Measurements from ENCODE around the gene GSTM2.
A peak's percentile ranks its signal among the peaks of the same experiment; 100 is the strongest.
"Not testable (repeated sequence)": the region's sequence is repeated elsewhere in the genome, so short reads cannot be mapped to it uniquely, and the experiment has no call there.

The GSTM2 gene

GRCh38 chr1:109650609-109651008 is 17.2 kb upstream of the GSTM2 start:
- no peak for DNase-seq

DNA sequence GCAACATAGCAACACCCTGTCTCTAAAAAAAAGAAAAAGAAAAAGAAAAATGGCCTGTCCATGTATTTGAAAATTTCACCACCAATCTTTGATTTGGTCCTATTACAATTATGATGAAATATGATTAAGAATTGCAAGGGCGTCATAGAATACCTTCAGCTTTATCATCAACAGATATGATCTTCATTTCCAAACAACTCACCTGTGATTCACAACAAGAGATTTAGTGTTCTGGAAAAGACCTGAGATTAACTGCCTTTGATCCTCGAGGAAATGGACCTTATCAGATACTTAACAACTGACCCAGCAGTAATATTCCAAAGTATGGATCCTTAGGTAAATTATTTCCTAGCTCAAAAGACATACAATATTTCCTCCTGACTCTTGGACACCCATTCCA is 15.5 kb upstream of the GSTM2 start:
- no peak for DNase-seq

- DNase-seq: no peak
These were observed 14.6 kb upstream of the GSTM2 start for GRCh38 chr1:109653306-109653705.

DNA sequence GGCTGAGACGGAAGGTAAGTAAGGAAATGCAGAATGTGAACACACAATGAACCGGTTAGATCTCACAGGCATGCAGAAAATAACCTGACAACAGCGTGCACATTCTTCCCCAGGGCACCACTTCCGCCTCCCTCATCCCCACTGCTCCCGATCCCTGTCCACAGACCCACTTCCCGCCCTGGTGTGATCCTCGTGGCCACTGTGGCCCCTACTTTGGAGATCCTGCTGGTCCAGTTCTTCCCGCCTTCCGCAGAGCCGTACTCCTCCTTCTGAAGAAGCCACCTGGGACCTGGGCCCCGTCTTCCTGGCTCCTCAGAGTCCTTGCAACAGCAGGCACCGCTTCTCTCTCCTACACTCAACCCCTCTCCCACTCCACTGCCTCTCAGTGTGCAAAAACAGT is 13.3 kb upstream of the GSTM2 start:
- no peak for DNase-seq

- peak; percentile 72 for DNase-seq
These were observed 12.0 kb upstream of the GSTM2 start, which contains the start of gene GSTM4 for GRCh38 chr1:109655615-109656519. TSS of gene GSTM4 (plus strand) at chr1:109656099. CDS start at chr1:109656390, 291 bp downstream.

DNA sequence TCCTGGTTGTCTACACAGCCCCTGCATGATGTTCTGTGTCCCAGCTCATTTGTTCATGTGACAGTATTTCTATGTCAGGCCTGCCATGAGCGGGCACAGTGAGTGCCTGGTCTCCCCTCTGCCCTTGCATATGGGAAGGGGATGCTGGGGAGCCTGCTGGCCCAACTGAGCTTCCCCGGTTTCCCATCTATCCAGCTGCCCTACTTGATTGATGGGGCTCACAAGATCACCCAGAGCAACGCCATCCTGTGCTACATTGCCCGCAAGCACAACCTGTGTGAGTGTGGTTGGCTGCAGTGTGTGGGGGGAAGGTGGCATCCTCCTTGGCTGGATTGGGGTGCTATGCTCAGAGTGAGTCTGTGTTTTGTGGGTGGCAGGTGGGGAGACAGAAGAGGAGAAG is 10.5 kb upstream of the GSTM2 start:
- DNase-seq: no peak

DNA sequence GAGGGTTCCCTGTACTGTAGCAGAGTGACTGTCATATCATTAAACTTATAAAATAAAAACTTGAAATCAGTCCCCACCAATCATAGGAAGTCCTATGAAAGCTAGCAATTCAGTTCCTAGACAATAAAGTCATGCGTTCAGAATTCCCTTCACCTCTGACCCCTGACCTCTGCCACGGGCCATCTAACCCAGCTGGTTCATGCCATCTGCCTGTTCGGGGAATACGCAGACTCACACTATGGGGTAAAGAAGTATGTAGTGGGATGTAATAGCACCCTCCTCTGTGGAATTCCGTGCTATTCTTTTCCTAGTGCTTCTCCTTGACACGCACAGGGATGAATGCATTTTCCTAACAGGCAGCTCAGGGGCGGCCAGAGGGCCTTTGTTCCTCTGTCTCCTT is 9.9 kb upstream of the GSTM2 start:
- no peak for DNase-seq

- DNase-seq: no peak
These were observed 9.3 kb upstream of the GSTM2 start for GRCh38 chr1:109658533-109659042.

DNA sequence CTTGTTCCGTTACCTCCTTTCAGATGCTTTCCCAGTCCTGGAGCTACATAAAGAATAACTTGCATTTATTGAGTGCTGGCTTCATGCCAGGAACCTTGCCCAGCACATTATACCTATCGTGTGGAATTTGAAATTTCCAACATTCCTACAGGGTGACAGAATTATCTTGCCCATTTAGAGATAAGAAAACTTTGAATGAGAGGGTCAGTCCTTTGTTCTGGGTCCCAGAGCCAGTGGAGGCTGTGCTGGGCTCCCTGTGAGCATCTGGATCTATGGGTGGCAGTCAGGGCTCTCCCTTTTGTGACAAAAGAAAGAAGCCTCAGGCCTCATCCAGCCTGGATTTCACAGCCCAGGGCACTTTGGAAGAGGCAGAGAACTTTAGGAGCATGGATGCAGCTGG is 8.7 kb upstream of the GSTM2 start:
- DNase-seq: no peak

GRCh38 chr1:109659997-109660690 is 7.7 kb upstream of the GSTM2 start:
- DNase-seq: no peak

- DNase-seq: not testable (repeated sequence)
These were observed 7.2 kb upstream of the GSTM2 start for GRCh38 chr1:109660691-109661026.

DNA sequence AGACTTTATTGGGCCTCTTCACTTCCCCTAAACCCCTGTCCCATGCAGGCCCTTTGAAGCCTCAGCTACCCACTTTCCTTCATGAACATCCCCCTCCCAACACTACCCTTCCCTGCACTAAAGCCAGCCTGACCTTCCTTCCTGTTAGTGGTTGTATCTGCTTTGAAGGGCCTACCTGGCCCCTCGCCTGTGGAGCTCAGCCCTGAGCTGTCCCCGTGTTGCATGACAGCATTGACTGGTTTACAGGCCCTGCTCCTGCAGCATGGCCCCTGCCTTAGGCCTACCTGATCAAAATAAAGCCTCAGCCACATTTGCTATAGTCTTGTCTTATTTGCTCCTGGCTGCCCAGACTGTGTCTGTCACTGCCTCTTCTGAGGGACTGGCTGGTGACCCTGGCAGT is 6.5 kb upstream of the GSTM2 start:
- no peak for DNase-seq

GRCh38 chr1:109664671-109665070 is 3.2 kb upstream of the GSTM2 start:
- no peak for DNase-seq

GRCh38 chr1:109668123-109668775 is 392 bp downstream of the GSTM2 start:
- no peak for DNase-seq

DNA sequence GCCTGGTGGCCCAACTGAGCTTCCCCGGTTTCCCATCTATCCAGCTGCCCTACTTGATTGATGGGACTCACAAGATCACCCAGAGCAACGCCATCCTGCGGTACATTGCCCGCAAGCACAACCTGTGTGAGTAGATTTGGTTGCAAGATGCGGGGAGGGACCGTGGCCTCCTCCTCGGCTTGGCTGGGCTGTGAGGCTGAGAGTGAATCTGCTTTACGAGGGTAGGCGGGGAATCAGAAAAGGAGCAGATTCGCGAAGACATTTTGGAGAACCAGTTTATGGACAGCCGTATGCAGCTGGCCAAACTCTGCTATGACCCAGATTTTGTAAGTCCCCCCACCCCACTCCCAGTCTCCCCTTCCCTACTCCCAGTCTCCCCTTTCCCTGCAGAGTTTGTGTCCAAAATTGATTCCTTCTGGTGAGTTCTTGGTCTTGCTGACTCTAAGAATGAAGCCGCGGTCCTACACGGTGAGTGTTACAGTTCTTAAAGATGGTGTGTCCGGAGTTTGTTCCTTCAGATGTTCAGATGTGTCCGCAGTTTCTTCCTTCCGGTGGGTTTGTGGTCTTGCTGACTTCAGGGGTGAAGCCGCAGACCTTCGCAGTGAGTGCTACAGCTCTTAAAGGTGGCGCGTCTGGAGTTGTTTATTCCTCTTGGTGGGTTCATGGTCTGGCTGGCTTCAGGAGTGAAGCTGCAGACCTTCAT is 1.5 kb downstream of the GSTM2 start:
- DNase-seq: no peak

DNA sequence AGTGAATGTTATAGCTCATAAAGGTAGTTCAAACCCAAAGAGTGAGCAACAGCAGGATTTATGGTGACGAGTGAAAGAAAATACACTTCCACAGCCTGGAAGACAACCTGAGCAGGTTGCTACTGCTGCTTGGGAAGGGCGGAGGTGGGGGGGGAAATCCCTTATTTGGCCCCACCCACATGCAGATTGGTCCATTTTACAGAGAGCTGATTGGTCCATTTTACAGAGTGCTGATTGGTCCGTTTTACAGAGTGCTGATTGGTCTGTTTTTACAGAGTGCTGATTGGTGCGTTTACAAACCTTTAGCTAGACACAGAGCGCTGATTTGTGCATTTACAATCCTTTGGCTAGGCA is 2.1 kb downstream of the GSTM2 start:
- DNase-seq: not testable (repeated sequence)

DNA sequence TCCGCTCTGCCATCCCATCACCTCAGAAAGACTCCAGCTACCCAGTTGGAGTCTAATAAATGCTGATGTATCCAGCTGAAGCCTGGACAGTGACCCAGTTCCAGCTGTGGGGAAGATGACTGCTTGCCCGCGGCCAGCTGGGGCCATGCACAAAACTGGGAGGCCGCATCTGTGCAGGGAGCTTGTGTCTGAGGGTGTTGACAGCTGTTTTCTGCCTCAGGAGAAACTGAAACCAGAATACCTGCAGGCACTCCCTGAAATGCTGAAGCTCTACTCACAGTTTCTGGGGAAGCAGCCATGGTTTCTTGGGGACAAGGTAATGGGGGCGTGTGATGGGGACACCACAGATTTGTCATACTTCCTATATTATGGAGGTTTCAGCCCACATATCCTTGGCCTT is 3.2 kb downstream of the GSTM2 start:
- no peak for DNase-seq

GRCh38 chr1:109673861-109674260 is 6.0 kb downstream of the GSTM2 start:
- not testable (repeated sequence) for DNase-seq

DNA sequence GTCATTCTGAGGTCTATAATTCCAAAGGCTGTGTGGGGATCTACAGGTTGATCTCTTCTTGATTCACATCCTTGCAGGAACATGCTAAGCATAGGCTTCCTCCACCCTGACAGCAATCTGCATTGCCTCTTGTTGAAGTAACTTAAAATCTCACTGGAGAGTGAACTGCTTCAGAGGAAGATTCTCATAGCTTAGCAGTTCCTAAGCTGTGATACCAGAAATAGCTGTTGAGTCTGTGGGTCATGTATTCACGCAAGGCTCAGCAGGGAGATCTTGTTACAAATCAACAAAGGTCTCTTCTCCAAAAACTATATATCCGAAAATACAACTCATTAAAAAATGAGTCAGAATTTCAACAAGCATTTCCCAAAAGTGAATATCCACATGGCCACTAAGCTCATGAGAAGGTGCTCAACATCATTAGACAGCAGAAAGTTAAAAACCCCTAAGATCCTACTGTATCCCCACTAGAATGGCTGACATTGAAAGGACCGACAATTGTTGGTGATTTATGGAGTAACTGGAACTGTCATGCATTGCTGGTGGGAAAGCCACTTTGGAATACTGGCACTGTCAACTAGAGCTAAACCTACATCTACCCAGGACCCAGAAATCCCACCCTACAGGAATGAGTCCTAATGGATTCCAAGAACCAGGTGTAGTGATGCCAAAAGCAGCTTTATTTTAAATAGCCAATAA is 9.0 kb downstream of the GSTM2 start:
- not testable (repeated sequence) for DNase-seq

GRCh38 chr1:109677459-109677858 is 9.6 kb downstream of the GSTM2 start:
- no peak for DNase-seq

GRCh38 chr1:109678637-109679036 is 10.8 kb downstream of the GSTM2 start:
- not testable (repeated sequence) for DNase-seq

GRCh38 chr1:109684777-109685176 is 16.9 kb downstream of the GSTM2 start:
- DNase-seq: not testable (repeated sequence)

Measured in stimulated activated CD4-positive, alpha-beta T cell treated with anti-CD3 and anti-CD28 coated beads, Interleukin-4, amount 100 ng/mL, for 1 hour (primary cell).